GM11168 (cell line): ENCODE data around the gene SCGB1D1.
"Not testable (repeated sequence)": the region's sequence is repeated elsewhere in the genome, so short reads cannot be mapped to it uniquely, and the experiment has no call there.

Source experiments
- in situ Hi-C: fragments of 300-500 bp; cut with MboI; formaldehyde crosslinking; loops from one replicate; pipeline ENCODE4 v1.12.0; 2022; ENCODE audit warnings: low sequenced_read_pairs; ENCODE audit not compliant: unreplicated experiment

The SCGB1D1 gene

GRCh38 chr11:62157603-62158002 lies 32.4 kb upstream of the SCGB1D1 start:
- in situ Hi-C loops, result no loop called here

GRCh38 chr11:62166371-62166770 lies 23.6 kb upstream of the SCGB1D1 start:
- in situ Hi-C loops, result no loop called here

- in situ Hi-C loops, result no loop called here
Measured at GRCh38 chr11:62169448-62169847, 20.6 kb upstream of the SCGB1D1 start.

- in situ Hi-C loops, result loop anchor here (10.0 kb wide), 1 partner anchor 145 kb away; no protein-coding TSS in a partner anchor
Measured at GRCh38 chr11:62169935-62170334, 20.1 kb upstream of the SCGB1D1 start.

GRCh38 chr11:62171261-62171723 lies 18.7 kb upstream of the SCGB1D1 start:
- in situ Hi-C loops, result loop anchor here (10.0 kb wide), 1 partner anchor 144 kb away; no protein-coding TSS in a partner anchor

GRCh38 chr11:62172294-62172693 lies 17.7 kb upstream of the SCGB1D1 start:
- in situ Hi-C loops, result loop anchor here (10.0 kb wide), 1 partner anchor 143 kb away; no protein-coding TSS in a partner anchor

- in situ Hi-C loops, result loop anchor here (10.0 kb wide), 1 partner anchor 138 kb away; no protein-coding TSS in a partner anchor
Measured at GRCh38 chr11:62176766-62177165, 13.2 kb upstream of the SCGB1D1 start.

GRCh38 chr11:62179995-62180394 lies 10.0 kb upstream of the SCGB1D1 start:
- in situ Hi-C loops, result loop anchor here (10.0 kb wide), 1 partner anchor 135 kb away; no protein-coding TSS in a partner anchor

GRCh38 chr11:62181097-62181496 lies 8.9 kb upstream of the SCGB1D1 start:
- in situ Hi-C loops, result no loop called here

- in situ Hi-C loops, result no loop called here
Measured at GRCh38 chr11:62182147-62182891, 7.7 kb upstream of the SCGB1D1 start.

GRCh38 chr11:62186195-62186594 lies 3.8 kb upstream of the SCGB1D1 start:
- in situ Hi-C loops, result no loop called here

GRCh38 chr11:62193952-62194351 lies 3.9 kb downstream of the SCGB1D1 start:
- in situ Hi-C loops, result no loop called here

GRCh38 chr11:62195010-62195409 lies 5.0 kb downstream of the SCGB1D1 start:
- in situ Hi-C loops, result not testable (repeated sequence)

- in situ Hi-C loops, result no loop called here
Measured at GRCh38 chr11:62195945-62196344, 5.9 kb downstream of the SCGB1D1 start.

GRCh38 chr11:62197400-62197799 lies 7.4 kb downstream of the SCGB1D1 start:
- in situ Hi-C loops, result not testable (repeated sequence)

- in situ Hi-C loops, result no loop called here
Measured at GRCh38 chr11:62201376-62201775, 11.4 kb downstream of the SCGB1D1 start.

GRCh38 chr11:62202910-62203309 lies 12.9 kb downstream of the SCGB1D1 start:
- in situ Hi-C loops, result no loop called here

GRCh38 chr11:62204430-62204829 lies 14.4 kb downstream of the SCGB1D1 start:
- in situ Hi-C loops, result no loop called here

GRCh38 chr11:62205441-62205840 lies 15.4 kb downstream of the SCGB1D1 start:
- in situ Hi-C loops, result no loop called here

GRCh38 chr11:62206276-62207066 lies 16.5 kb downstream of the SCGB1D1 start:
- in situ Hi-C loops, result not testable (repeated sequence)

GRCh38 chr11:62208785-62209144 lies 18.7 kb downstream of the SCGB1D1 start:
- in situ Hi-C loops, result no loop called here
